ENCODE data around the gene PACRG. TPM values are rescaled to one million over a fixed set of nuclear protein-coding genes. Genes with fewer than 3 reads are reported as not detected.

PACRG gene
- total and polyA plus RNA-seq, 2 of the 8 experiments (the other 6 are each of a cell fraction or from before 2014, with no cell fraction given), result 0.44 to 0.54 TPM

GRCh38 chr6:163085426-163085825, 357.7 kb downstream of the PACRG start (continued):
- no peak for TF ChIP-seq USF2 (IDR thresholded peaks at IDR 0.05; ENCODE audit: low read length)
- TF ChIP-seq HDAC2 (IDR thresholded peaks at IDR 0.05; ENCODE audit: borderline replicate concordance in 1 of 2, low read depth in 2 of 2, low read length in 2 of 2), result no peak
- no peak for TF ChIP-seq TAF1 (IDR thresholded peaks at IDR 0.05; ENCODE audit: low read depth, low read length)
- no peak for TF ChIP-seq SP1 (IDR thresholded peaks at IDR 0.05; ENCODE audit: low read depth, low read length)
- TF ChIP-seq SP4 (IDR thresholded peaks at IDR 0.05; ENCODE audit: low read length), result no peak
- no peak for TF ChIP-seq FOSL1 (IDR thresholded peaks at IDR 0.05; ENCODE audit: insufficient read depth, low read depth, low read length)
- no peak for TF ChIP-seq RFX5 (IDR thresholded peaks at IDR 0.05; ENCODE audit: borderline replicate concordance, low read depth, low read length)
